ENCODE measurements around the gene SDR42E2. TPM values are rescaled to one million over a fixed set of nuclear protein-coding genes. Genes with fewer than 3 reads are reported as not detected.
A peak's percentile ranks its signal among the peaks of the same experiment; 100 is the strongest.

The SDR42E2 gene
- total and polyA plus RNA-seq, 2 of the 8 experiments (the other 6 are each of a cell fraction or from before 2014, with no cell fraction given), result 0.08 TPM; not detected in 1

DNA sequence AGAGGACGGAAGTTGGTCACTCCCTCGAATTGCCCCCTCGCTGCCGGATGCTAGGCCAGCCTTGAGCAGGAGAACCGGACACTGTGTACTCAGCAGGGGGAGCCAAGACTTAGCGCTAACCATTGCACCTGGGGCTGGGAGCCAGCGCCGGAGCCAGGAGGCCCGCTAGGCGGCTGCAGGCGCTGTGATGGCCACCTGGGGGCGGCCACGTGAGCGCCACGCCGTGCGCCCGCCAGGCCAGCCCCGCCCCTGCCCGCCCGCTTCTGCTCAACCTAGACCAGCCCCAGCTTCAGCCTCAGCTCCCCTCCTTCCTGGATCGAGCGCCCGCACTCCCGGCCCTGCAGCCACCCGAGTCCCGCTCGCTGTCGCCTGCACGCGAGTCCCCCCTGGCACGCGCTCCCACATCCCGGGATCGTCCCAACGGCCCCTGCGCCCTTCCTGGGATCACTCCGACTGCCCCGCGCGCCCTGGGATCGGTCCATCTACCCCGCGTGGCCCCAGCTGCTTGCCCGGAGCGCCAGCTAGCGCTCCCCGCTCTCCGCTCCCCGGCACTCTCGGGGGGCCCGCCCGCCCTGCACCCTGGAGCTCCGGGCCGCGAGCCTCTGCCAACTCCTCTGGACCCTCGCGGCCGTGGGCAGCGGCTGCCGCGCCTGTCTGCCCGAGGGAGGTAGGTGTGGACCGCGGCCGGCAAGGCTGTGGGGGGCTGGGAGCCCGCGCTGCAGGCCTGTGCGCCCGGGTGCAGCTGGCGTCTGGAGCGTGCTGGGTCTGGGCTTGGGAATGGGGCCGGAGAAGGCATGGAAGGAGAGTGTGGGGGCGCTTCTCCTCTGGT, 43.9 kb downstream of the SDR42E2 start, which contains the start of gene EEF2K (continued):
- no peak for TF ChIP-seq NANOG (IDR thresholded peaks at IDR 0.05; ENCODE audit: insufficient read depth, low read depth, low read length, poor library complexity, severe bottlenecking)
- peak; percentile 83; the same call in 1 of the 2 replicates for TF ChIP-seq TCF12 (IDR thresholded peaks at IDR 0.05; ENCODE audit: low read depth, low read length)
- TF ChIP-seq, protein P1, sequence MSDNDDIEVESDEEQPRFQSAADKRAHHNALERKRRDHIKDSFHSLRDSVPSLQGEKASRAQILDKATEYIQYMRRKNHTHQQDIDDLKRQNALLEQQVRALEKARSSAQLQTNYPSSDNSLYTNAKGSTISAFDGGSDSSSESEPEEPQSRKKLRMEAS (IDR thresholded peaks at IDR 0.05), result peak; percentile 92
- no peak for TF ChIP-seq SIRT6 (IDR thresholded peaks at IDR 0.05; ENCODE audit: low read length)
- no peak for TF ChIP-seq GTF2F1 (IDR thresholded peaks at IDR 0.05; ENCODE audit: borderline replicate concordance, low read depth, low read length)
- 0 out of 2 replicates have a peak, but pooled peaks have one; percentile 44 for TF ChIP-seq PHF8 (conservative IDR thresholded peaks at IDR 0.05; ENCODE audit: low read depth, low read length)
- TF ChIP-seq EGR1 (IDR thresholded peaks at IDR 0.05; ENCODE audit: borderline replicate concordance, low read depth, low read length), result 0 out of 2 replicates have a peak, but pooled peaks have one; percentile 4
- no peak for TF ChIP-seq SRF (IDR thresholded peaks at IDR 0.05; ENCODE audit: low read depth, low read length)
- TF ChIP-seq, protein P2, sequence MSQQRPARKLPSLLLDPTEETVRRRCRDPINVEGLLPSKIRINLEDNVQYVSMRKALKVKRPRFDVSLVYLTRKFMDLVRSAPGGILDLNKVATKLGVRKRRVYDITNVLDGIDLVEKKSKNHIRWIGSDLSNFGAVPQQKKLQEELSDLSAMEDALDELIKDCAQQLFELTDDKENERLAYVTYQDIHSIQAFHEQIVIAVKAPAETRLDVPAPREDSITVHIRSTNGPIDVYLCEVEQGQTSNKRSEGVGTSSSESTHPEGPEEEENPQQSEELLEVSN (IDR thresholded peaks at IDR 0.05), result peak; percentile 48
- TF ChIP-seq GABPA (IDR thresholded peaks at IDR 0.05; ENCODE audit: borderline replicate concordance, insufficient read depth, low read length), result 0 out of 2 replicates have a peak, but pooled peaks have one; percentile 29
- peak; percentile 69 to 86 (median 76) for TF ChIP-seq CTCF (IDR thresholded peaks at IDR 0.05; ENCODE audit: control extremely low read depth in 1 of 3, insufficient read depth in 1 of 3, low read depth in 1 of 3, low read length in 3 of 3)
- TF ChIP-seq SP2 (IDR thresholded peaks at IDR 0.05; ENCODE audit: low read length), result no peak
- TF ChIP-seq CREB1 (IDR thresholded peaks at IDR 0.05), result peak; percentile 66
- no peak for TF ChIP-seq ZNF274 (IDR thresholded peaks at IDR 0.05; ENCODE audit: borderline replicate concordance, extremely low read depth, low read length)
